Keratinocyte (primary cell): ENCODE data around the gene TSPEAR. TPM values are rescaled to one million over a fixed set of nuclear protein-coding genes. Genes with fewer than 3 reads are reported as not detected.

Experiments used
- DNase-seq: peaks from one replicate; pipeline ENCODE4 v3.0.0-alpha.2; 2011; ENCODE audit warnings: low read depth, missing footprints, low spot score
- FAIRE-seq: peaks from 2 replicates; lab custom pipeline; 2011; peaks lifted over from hg19 to GRCh38; lab: Jason Lieb, UNC
- H2AFZ ChIP-seq: 2 replicates; pipeline ENCODE4 v1.6.0; 2012; ENCODE audit warnings: low read length, control low read depth, inconsistent platforms; ENCODE audit not compliant: control insufficient read depth
- H3K27ac ChIP-seq: 2 replicates; pipeline ENCODE4 v1.5.1; 2011; ENCODE audit warnings: low read length; ENCODE audit not compliant: control insufficient read depth, insufficient read depth
- H3K27me3 ChIP-seq: 3 replicates; pipeline ENCODE4 v1.6.0; 2011; ENCODE audit warnings: low read length; ENCODE audit not compliant: control insufficient read depth, insufficient read depth; ENCODE audit errors: extremely low read depth
- H3K36me3 ChIP-seq, 2 experiments: 2 replicates in 1 of 2; 3 replicates in 1 of 2; pipeline ENCODE4 v1.5.1; 2011; ENCODE audit warnings: low read length in 2 of 2, mild to moderate bottlenecking in 1 of 2; ENCODE audit not compliant: control insufficient read depth in 2 of 2, insufficient read depth in 2 of 2; ENCODE audit errors: extremely low read depth in 1 of 2
- H3K4me1 ChIP-seq: 3 replicates; pipeline ENCODE4 v1.5.1; 2011; ENCODE audit warnings: low read length; ENCODE audit not compliant: control insufficient read depth, insufficient read depth; ENCODE audit errors: extremely low read depth
- H3K4me2 ChIP-seq: 3 replicates; pipeline ENCODE4 v1.6.0; 2011; ENCODE audit warnings: low read depth, low read length; ENCODE audit not compliant: control insufficient read depth, insufficient read depth; ENCODE audit errors: extremely low read depth
- H3K4me3 ChIP-seq, 3 experiments: fragments of 200-600 bp in 1 of 3; sonication (generic) in 1 of 3; 2 replicates in 2 of 3; 3 replicates in 1 of 3; pipeline ENCODE4 v1.5.1; 2011 to 2016; ENCODE audit warnings: low read length in 3 of 3, mild to moderate bottlenecking in 3 of 3, control low read depth in 2 of 3, inconsistent platforms in 1 of 3, low read depth in 1 of 3, mixed read lengths in 1 of 3, mixed run types in 1 of 3, moderate library complexity in 1 of 3; ENCODE audit not compliant: control insufficient read depth in 2 of 3, insufficient read depth in 2 of 3; ENCODE audit errors: extremely low read depth in 1 of 3
- H3K79me2 ChIP-seq: 2 replicates; pipeline ENCODE4 v1.6.0; 2012; ENCODE audit warnings: low read length; ENCODE audit not compliant: control insufficient read depth, insufficient read depth
- H3K9ac ChIP-seq: 3 replicates; pipeline ENCODE4 v1.6.0; 2011; ENCODE audit warnings: low read length; ENCODE audit not compliant: control insufficient read depth, insufficient read depth; ENCODE audit errors: extremely low read depth
- H3K9me1 ChIP-seq: 3 replicates; pipeline ENCODE4 v1.6.0; 2011; ENCODE audit warnings: low read length; ENCODE audit not compliant: control insufficient read depth, insufficient read depth; ENCODE audit errors: extremely low read depth
- H3K9me3 ChIP-seq: 2 replicates; pipeline ENCODE4 v1.5.1; 2012; ENCODE audit warnings: low read depth, low read length; ENCODE audit not compliant: control insufficient read depth
- H4K20me1 ChIP-seq: 3 replicates; pipeline ENCODE4 v1.6.0; 2011; ENCODE audit warnings: low read length; ENCODE audit not compliant: control insufficient read depth, insufficient read depth; ENCODE audit errors: extremely low read depth
- CTCF ChIP-seq, 3 experiments: IDR thresholded peaks in 1 of 3; conservative IDR thresholded peaks in 1 of 3; optimal IDR thresholded peaks in 1 of 3; 2 replicates in 2 of 3; 3 replicates in 1 of 3; pipeline versions ENCODE3 to v1.5.1; 2011; ENCODE audit warnings: low read length in 3 of 3, mild to moderate bottlenecking in 3 of 3, moderate library complexity in 2 of 3, control low read depth in 1 of 3, inconsistent platforms in 1 of 3; ENCODE audit not compliant: insufficient read depth in 2 of 3; ENCODE audit errors: extremely low read depth in 1 of 3
- EZH2 ChIP-seq: IDR thresholded peaks from one replicate; pipeline ENCODE4 v1.6.1; 2012; ENCODE audit warnings: inconsistent platforms, mild to moderate bottlenecking, low read length, moderate library complexity
- dilution Hi-C: fragments of 300-500 bp; cut with MboI; formaldehyde crosslinking; loops from one replicate; pipeline ENCODE4 v1.7.0; 2020; ENCODE audit warnings: low sequenced_read_pairs; ENCODE audit not compliant: extremely low pct_ligation_motif_present
- polyA plus RNA-seq, 5 experiments: library from polyadenylated mRNA; depleted of rRNA in 3 of 5; stranded (reverse) in 3 of 5; stranded (forward) in 1 of 5; unstranded in 1 of 5; fragments of >200 nt; gene quantifications; 1 replicate in 1 of 5; 2 replicates in 3 of 5; 3 replicates in 1 of 5; pipeline versions ENCODE4 v1.2.1 to v1.2.3, GENCODE V29; 2011 to 2012; ENCODE audit warnings: missing spikeins in 2 of 5, low read depth in 1 of 5, low replicate concordance in 1 of 5

TSPEAR gene
- polyA plus RNA-seq, 1 donor (not counting 4 experiments of a cell fraction or from before 2014, with no cell fraction given), result 0.12 TPM

GRCh38 chr21:44507673-44508425, 203.5 kb downstream of the TSPEAR start:
- Histone ChIP-seq H2AFZ (no peak overlapping the region), H3K9me1 (no peaks in the 10 kb centered on the region), H3K27ac (no peak overlapping the region), H3K36me3 (no peaks in the 10 kb centered on the region), H4K20me1 (no peaks in the 10 kb centered on the region), H3K9ac (no peak overlapping the region), H3K4me1 (no peaks in the 10 kb centered on the region), H3K9me3 (no peaks in the 10 kb centered on the region), H3K4me3 (no peak overlapping the region), H3K4me2 (no peak overlapping the region), H3K79me2 (no peaks in the 10 kb centered on the region), H3K27me3 (peaks cover 11% of the 10 kb centered on the region)
- TF ChIP-seq CTCF (optimal IDR thresholded peaks at IDR 0.05 in 1 of 3, IDR thresholded peaks at IDR 0.05 in 1 of 3, conservative IDR thresholded peaks at IDR 0.05 in 1 of 3; ENCODE audit: extremely low read depth in 1 of 3, insufficient read depth in 2 of 3, low read length in 3 of 3) (no peak), EZH2 (no peak)
- no peak for DNase-seq
- FAIRE-seq, result no peak
- dilution Hi-C loops, result no loop called here

GRCh38 chr21:44506279-44507255, 204.8 kb downstream of the TSPEAR start:
- Histone ChIP-seq H3K36me3 (no peaks in the 10 kb centered on the region), H3K27ac (no peak overlapping the region), H3K27me3 (peaks cover 3% of the 10 kb centered on the region), H3K4me1 (no peaks in the 10 kb centered on the region), H3K79me2 (no peaks in the 10 kb centered on the region), H3K9ac (no peak overlapping the region), H3K9me1 (no peaks in the 10 kb centered on the region), H3K4me2 (no peak overlapping the region), H2AFZ (no peak overlapping the region), H4K20me1 (no peaks in the 10 kb centered on the region), H3K4me3 (no peak overlapping the region), H3K9me3 (no peaks in the 10 kb centered on the region)
- DNase-seq (no peak), FAIRE-seq (no peak)
- TF ChIP-seq EZH2 (no peak), CTCF (optimal IDR thresholded peaks at IDR 0.05 in 1 of 3, IDR thresholded peaks at IDR 0.05 in 1 of 3, conservative IDR thresholded peaks at IDR 0.05 in 1 of 3; ENCODE audit: extremely low read depth in 1 of 3, insufficient read depth in 2 of 3, low read length in 3 of 3) (no peak)
- dilution Hi-C loops, result no loop called here
